IMR-90 (cell line): ENCODE results near the gene KRT33A.

Experiments used
- MAFK ChIP-seq: IDR thresholded peaks from 2 replicates; pipeline ENCODE4 v1.6.1; 2012; ENCODE audit warnings: low read depth, low read length, improper control_type of control experiment
- POLR2A ChIP-seq: IDR thresholded peaks from 2 replicates; pipeline ENCODE4 v1.6.1; 2012; ENCODE audit warnings: mild to moderate bottlenecking, low read depth, low read length
- RAD21 ChIP-seq: IDR thresholded peaks from 2 replicates; pipeline ENCODE4 v1.6.1; 2012; ENCODE audit warnings: low read length, improper control_type of control experiment
- RFX5 ChIP-seq: IDR thresholded peaks from 2 replicates; pipeline ENCODE4 v1.8.0; 2012; ENCODE audit warnings: low read depth, mild to moderate bottlenecking, low read length, moderate library complexity
- SMC3 ChIP-seq: fragments of 150-350 bp; IDR thresholded peaks from 2 replicates; pipeline ENCODE4 v1.6.1; 2016; ENCODE audit warnings: low read depth, mild to moderate bottlenecking, antibody characterized with exemption, low read length, moderate library complexity
- TF ChIP-seq, protein P1 (sequence below): conservative IDR thresholded peaks from 2 replicates; pipeline ENCODE4 v1.5.1; 2012; ENCODE audit warnings: mild to moderate bottlenecking, low read depth, low read length, improper control_type of control experiment

GRCh38 chr17:41335747-41336146, 14.9 kb downstream of the KRT33A start:
- TF ChIP-seq, protein P1, sequence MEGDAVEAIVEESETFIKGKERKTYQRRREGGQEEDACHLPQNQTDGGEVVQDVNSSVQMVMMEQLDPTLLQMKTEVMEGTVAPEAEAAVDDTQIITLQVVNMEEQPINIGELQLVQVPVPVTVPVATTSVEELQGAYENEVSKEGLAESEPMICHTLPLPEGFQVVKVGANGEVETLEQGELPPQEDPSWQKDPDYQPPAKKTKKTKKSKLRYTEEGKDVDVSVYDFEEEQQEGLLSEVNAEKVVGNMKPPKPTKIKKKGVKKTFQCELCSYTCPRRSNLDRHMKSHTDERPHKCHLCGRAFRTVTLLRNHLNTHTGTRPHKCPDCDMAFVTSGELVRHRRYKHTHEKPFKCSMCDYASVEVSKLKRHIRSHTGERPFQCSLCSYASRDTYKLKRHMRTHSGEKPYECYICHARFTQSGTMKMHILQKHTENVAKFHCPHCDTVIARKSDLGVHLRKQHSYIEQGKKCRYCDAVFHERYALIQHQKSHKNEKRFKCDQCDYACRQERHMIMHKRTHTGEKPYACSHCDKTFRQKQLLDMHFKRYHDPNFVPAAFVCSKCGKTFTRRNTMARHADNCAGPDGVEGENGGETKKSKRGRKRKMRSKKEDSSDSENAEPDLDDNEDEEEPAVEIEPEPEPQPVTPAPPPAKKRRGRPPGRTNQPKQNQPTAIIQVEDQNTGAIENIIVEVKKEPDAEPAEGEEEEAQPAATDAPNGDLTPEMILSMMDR, result no peak
- TF ChIP-seq POLR2A, result no peak
- no peak for TF ChIP-seq SMC3
- no peak for TF ChIP-seq RFX5
- TF ChIP-seq MAFK, result no peak
- TF ChIP-seq RAD21, result no peak
